Thymus (tissue), 11 donors: ENCODE results near the gene FOXN4. TPM values are rescaled to one million over a fixed set of nuclear protein-coding genes. Genes with fewer than 3 reads are reported as not detected.
"Not testable (repeated sequence)": the region's sequence is repeated elsewhere in the genome, so short reads cannot be mapped to it uniquely, and the experiment has no call there.

Experiments used
- DNase-seq, 9 donors: peaks; one replicate each; pipeline ENCODE4 v3.0.0-alpha.2; 2013; ENCODE audit warnings: low spot score in 9 of 9, low read depth in 6 of 9, missing footprints in 1 of 9
- H3K27ac ChIP-seq, 2 donors: one replicate each; pipeline ENCODE4 v1.5.1; 2013; ENCODE audit warnings: control low read depth in 1 of 2, low read depth in 1 of 2, low read length in 1 of 2, mild to moderate bottlenecking in 1 of 2, moderate library complexity in 1 of 2
- H3K27me3 ChIP-seq, 2 donors: one replicate each; pipeline ENCODE4 v1.5.1; 2013; ENCODE audit warnings: low read length in 1 of 2; ENCODE audit not compliant: control insufficient read depth in 2 of 2, insufficient read depth in 1 of 2
- H3K36me3 ChIP-seq, 2 donors: one replicate each; pipeline ENCODE4 v1.5.1; 2013; ENCODE audit warnings: low read length in 1 of 2, mild to moderate bottlenecking in 1 of 2, moderate library complexity in 1 of 2; ENCODE audit not compliant: control insufficient read depth in 2 of 2, insufficient read depth in 2 of 2
- H3K4me1 ChIP-seq, 2 donors: one replicate each; pipeline ENCODE4 v1.5.1; 2013; ENCODE audit warnings: low read length in 2 of 2; ENCODE audit not compliant: control insufficient read depth in 2 of 2, insufficient read depth in 2 of 2
- H3K4me3 ChIP-seq, 2 donors: one replicate each; pipeline ENCODE4 v1.5.1; 2013; ENCODE audit warnings: low read length in 2 of 2, control low read depth in 1 of 2, mild to moderate bottlenecking in 1 of 2
- H3K9me3 ChIP-seq, 2 donors: one replicate each; pipeline ENCODE4 v1.5.1; 2013; ENCODE audit warnings: low read length in 1 of 2, mild to moderate bottlenecking in 1 of 2; ENCODE audit not compliant: control insufficient read depth in 2 of 2, insufficient read depth in 1 of 2
- WGBS: extraction: QIAGEN DNeasy Blood & Tissue Kit; methylation state at CpG from one replicate; pipeline ENCODE4 v1.1.7; 2013; 5-methylcytosine and 5-hydroxymethylcytosine counted together
- polyA plus RNA-seq: library from polyadenylated mRNA; stranded (reverse); fragments of 200-250 nt; gene quantifications from one replicate; pipeline ENCODE4 v1.2.3, GENCODE V29; 2013
- total RNA-seq: library from RNA; stranded (reverse); fragments of 120-200 nt; gene quantifications from one replicate; pipeline ENCODE4 v1.2.4, GENCODE V29; 2013
- donor health status: healthy.

FOXN4 gene
- total and polyA plus RNA-seq, 2 donors, result 0.14 TPM; not detected in 1

DNA sequence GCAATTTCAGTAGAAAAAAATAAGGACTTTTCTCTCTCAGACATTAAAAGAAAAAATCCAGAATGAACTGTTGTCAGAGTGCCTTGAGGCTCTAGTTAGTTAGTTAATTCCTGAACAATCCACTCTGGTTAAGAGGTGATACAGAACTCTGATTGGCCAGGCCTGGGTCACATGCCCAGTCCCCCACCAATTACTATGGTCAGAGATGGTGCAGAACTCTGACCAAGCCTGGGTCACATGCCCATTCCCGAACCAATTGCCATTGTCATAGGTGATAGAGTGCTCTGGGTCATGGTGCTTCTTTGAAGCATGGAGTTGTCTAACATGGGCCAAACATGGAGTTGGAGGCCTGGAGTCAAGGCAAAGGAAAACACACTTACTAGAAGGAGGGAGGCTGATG is 27.5 kb upstream of the FOXN4 start:
- Histone ChIP-seq H3K27me3 (no peaks in the 10 kb centered on the region), H3K36me3 (no peaks in the 10 kb centered on the region), H3K9me3 (no peaks in the 10 kb centered on the region), H3K4me1 (no peaks in the 10 kb centered on the region), H3K4me3 (no peak overlapping the region), H3K27ac (no peak overlapping the region)
- WGBS, result 97% methylated on average over 1 of the region's 1 CpG
- DNase-seq, result no peak

DNA sequence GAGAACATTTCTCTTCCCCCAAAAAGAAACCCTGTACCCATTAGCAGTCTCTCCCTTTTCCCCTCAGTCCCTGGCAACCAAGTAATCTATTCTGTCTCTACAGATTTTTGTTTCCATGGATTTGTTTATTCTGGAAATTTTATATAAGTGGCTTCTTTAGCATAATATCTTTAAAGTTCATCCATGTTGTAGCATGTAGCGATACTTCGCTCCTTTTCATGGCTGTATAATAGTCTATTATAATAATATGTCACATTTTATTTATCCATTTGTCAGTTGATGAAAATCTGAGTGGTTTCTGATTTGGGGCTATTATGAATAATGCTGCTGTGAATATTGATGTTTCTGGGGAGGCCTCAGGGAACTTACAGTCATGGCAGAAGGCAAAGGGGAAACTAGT is 25.8 kb upstream of the FOXN4 start:
- Histone ChIP-seq H3K36me3 (no peaks in the 10 kb centered on the region), H3K27me3 (no peaks in the 10 kb centered on the region), H3K4me3 (no peak overlapping the region), H3K27ac (no peak overlapping the region), H3K9me3 (no peaks in the 10 kb centered on the region), H3K4me1 (no peaks in the 10 kb centered on the region)
- 98% methylated on average over 2 of the region's 2 CpGs for WGBS
- no peak for DNase-seq

DNA sequence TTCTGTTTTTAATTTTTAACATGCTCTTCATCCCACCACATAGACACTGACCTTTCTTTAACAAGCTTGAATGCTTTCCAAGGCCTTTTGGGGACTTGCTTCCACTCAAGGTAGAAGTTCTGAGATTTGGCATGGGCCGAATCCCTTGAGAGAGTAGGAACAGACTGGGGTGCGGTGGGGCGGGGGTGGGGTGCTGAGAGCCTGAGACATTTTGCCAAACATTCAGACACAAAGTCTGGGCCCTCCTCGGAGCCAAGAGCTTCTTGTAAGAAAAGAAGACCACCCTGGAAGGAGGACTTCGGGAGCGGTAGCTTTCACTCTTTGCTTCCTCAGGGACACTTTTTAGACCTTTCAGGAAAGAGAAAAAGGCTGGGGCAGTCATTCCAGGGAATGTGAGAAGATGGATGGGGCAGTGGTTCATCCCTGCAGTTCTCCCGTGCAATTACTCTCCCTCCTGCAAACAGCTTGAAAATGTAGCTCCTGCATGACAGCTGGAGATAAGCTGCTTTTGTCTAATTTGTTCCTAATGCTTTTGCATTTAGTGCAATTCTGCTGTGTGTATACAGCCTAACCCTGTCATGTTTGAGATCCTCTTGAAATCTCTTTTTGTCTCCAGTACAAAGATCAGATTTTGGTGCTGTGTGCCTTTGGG is 22.3 kb upstream of the FOXN4 start:
- DNase-seq, result no peak

DNA sequence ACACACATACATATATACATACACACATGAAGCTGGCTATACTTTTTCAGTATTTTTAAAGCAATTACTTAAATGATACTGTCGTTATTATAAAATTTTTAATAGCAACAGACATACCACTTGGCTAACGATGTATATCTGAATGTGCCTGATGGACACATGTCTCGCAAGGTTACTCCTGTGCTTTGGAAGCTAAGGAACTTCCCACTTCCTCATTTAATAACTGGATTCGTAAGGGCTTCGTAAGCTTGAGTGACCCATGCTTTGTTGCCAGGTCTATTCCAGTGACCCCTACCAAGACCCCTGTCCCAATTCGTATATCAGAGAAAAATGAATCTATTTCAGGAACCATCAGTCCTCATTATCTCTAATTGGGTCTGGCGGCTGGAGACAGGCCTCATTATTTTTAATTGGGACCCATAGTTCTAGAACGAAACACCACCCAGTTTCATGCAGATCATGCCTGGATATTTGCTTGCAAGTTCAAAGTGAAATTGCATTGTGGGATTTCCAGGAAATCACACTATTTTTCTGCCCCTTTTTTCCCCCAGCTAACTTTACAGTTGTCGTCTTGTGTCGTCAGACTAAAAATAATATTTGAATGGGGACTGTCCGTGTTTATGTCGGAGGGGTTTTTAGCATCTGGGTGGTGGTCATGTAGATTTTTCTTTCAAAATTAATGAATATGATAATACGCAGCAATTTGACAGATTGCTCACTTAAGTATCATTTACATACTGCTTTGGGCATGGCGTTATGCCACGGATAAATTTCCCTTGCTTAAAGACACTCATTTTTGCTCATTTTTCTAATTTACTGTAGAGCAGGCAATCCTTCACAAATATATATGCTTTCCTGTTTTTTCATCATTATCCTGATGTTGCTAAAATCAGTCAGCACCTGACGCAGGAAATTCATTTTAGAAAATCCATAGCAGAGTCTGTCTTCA is 21.5 kb upstream of the FOXN4 start:
- Histone ChIP-seq H3K27ac (no peak overlapping the region), H3K36me3 (no peaks in the 10 kb centered on the region), H3K9me3 (no peaks in the 10 kb centered on the region), H3K4me1 (no peaks in the 10 kb centered on the region), H3K4me3 (no peak overlapping the region), H3K27me3 (peaks cover 0 to 3% of the 10 kb centered on the region in 2 donors)
- no peak for DNase-seq
- WGBS, result 95% methylated on average over 16 of the region's 16 CpGs

More for the DNA sequence above, 22.3 kb upstream of the FOXN4 start:
- Histone ChIP-seq H3K27me3 (no peaks in the 10 kb centered on the region), H3K4me1 (no peaks in the 10 kb centered on the region), H3K9me3 (no peaks in the 10 kb centered on the region), H3K27ac (no peak overlapping the region), H3K4me3 (no peak overlapping the region), H3K36me3 (no peaks in the 10 kb centered on the region)
- 89% methylated on average over 7 of the region's 7 CpGs for WGBS

DNA sequence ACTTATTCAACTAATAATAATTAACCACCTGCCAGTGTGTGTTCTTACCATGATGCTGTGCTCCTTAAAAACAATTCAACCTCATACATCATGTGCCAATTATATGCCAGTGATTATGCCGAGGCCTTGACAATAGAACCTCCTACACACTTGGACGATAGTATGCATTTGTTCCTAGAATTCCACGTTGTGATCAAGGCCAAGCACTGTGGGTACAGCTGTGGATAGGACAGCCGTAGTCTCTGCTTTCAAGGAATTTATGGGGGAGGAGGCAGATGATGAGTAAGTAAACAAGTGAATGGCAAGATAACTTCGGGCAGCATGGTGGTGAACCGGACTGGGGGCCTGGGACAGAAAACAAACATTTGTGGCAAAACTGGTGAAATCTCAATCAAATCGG is 20.6 kb upstream of the FOXN4 start:
- 90% methylated on average over 7 of the region's 7 CpGs for WGBS
- Histone ChIP-seq H3K27me3 (peaks cover 0 to 3% of the 10 kb centered on the region in 2 donors), H3K36me3 (no peaks in the 10 kb centered on the region), H3K4me3 (no peak overlapping the region), H3K27ac (no peak overlapping the region), H3K9me3 (no peaks in the 10 kb centered on the region), H3K4me1 (no peaks in the 10 kb centered on the region)
- DNase-seq, result no peak

DNA sequence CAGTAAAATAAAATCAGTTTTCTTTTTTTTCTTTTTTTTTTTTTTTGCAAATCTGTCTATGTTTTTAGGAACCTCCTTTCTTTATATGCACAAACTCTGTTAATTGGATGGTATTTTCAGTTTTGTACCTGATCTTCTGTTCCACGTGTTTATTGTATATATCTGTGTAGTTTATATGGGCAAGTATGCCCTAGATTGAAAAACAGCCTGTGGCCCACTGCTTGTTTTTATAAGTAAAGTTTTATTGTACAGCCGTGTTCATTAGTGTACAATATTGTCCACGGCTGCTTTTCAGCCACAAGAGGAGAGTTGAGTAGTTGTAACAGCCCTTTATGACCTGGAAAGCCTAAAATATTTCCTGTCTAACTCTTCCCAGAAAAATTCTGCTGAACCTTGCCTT is 19.9 kb upstream of the FOXN4 start:
- WGBS, result 95% methylated on average over 3 of the region's 3 CpGs
- no peak for DNase-seq

DNA sequence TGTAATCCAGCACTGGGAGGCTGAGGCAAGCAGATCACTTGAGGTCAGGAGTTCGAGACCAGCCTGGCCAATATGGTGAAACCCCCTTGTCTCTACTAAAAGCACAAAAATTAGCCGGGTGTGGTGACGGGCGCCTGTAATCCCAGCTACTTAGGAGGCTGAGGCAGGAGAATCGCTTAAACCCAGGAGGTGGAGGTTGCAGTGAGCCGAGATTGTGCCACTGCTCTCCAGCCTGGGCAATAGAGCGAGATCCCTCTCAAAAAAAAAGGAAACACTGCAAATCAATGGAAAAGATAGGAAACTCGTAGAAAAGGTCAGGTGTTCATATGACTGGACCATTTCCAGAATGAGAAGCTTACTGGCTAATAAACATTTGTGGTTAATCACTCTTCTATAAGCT is 12.2 kb upstream of the FOXN4 start:
- H3K4me1 ChIP-seq, DNase-seq, H3K27me3 ChIP-seq, H3K36me3 ChIP-seq, H3K27ac ChIP-seq, H3K4me3 ChIP-seq, H3K9me3 ChIP-seq: not testable (repeated sequence)
- 93% methylated on average over 8 of the region's 8 CpGs for WGBS

More for the DNA sequence above, 19.9 kb upstream of the FOXN4 start:
- peaks cover 0 to 3% of the 10 kb centered on the region in 2 donors for H3K27me3 ChIP-seq
- H3K9me3 ChIP-seq, result no peaks in the 10 kb centered on the region
- no peaks in the 10 kb centered on the region for H3K36me3 ChIP-seq
- no peaks in the 10 kb centered on the region for H3K4me1 ChIP-seq
- H3K27ac ChIP-seq, result no peak overlapping the region
- H3K4me3 ChIP-seq, result no peak overlapping the region

DNA sequence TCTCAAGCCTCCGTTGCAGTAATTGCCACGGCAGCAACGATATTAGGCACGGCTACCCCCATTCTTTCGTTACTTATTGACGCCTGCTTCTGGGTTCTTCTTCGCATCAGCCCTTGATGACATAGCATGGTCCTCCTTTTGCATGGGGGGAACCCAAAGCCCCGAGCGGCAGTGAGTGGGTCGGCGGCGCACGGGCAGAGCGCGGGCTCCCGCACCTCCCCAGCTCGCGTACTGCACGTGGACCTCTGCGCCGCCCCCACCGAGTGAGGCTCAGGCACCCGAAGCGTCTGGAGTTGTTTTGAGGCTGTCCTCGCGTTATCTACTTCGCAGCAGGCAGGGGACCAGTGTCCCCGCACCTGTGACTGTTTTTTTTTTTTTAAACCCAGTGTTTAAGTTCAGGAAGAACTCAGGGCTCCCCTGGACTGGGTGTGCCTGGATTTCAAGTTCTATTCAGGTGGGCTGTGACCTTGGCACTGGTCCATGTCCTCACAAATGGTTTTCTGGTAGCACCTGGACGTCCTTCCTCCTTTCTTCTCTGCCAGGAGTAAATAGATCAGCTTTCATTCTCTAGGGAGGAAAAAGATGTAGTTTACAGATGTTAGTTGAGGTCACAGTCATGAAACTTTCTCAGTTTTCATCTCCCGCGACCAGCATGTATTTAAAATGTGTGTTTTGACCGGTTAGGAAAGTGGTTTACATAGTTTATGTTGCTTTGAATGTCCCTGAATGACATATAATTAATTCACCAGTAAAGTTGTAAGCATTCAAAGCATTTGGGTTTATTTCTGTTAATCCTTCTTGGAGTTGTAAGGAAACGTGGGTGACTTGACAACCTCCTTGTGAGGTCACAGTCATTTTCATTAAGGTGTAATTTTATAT is 1.4 kb upstream of the FOXN4 start:
- peak in 1 of 9 donors; percentile 7 for DNase-seq
- H3K27ac ChIP-seq, result no peak overlapping the region
- peaks cover 40 to 79% of the 10 kb centered on the region in 2 donors for H3K27me3 ChIP-seq
- 5% methylated on average over 33 of the region's 33 CpGs for whole genome bisulfite sequencing
- no peaks in the 10 kb centered on the region for H3K9me3 ChIP-seq
- peak overlapping the region in 1 of 2 donors; percentile 51 for H3K4me3 ChIP-seq
- no peaks in the 10 kb centered on the region for H3K36me3 ChIP-seq
- peaks cover 0 to 11% of the 10 kb centered on the region in 2 donors for H3K4me1 ChIP-seq
